Renal cortex interstitium (tissue), 11 donors: Measurements from ENCODE around the gene TMEM132C. TPM values are rescaled to one million over a fixed set of nuclear protein-coding genes. Genes with fewer than 3 reads are reported as not detected.

Experiments
- DNase-seq, 11 donors: peaks; one replicate each; pipeline ENCODE4 v3.0.0-alpha.2; 2013; ENCODE audit warnings: low read depth in 9 of 11, low spot score in 4 of 11; ENCODE audit errors: extremely low read depth in 1 of 11
- polyA plus RNA-seq, 3 donors: library from polyadenylated mRNA; unstranded; fragments of 120-200 nt; gene quantifications; one replicate each; pipeline ENCODE4 v1.2.1, GENCODE V29; 2013; ENCODE audit not compliant: insufficient read length in 3 of 3

The TMEM132C gene
- polyA plus RNA-seq, 3 donors = 1.5 to 2.8 (median 1.8) TPM

DNA sequence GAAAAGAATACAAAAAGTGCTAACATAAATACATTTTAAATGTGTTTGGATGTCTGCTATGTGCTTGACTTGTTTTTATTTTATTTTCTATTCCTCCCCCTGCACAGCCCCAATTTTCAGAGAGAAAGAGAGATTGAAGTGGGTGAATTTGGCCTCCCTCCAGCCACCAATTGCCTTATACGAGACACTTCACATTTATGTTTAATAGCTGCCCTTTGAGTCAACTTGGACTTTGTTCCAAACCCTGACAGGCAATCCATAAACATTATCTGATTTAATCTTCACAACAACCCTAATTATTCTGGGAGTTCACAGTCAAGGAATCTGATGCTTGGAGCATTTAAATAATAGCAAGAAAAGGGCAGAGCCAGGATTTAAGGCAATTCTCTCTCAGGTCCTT is 395.1 kb downstream of the TMEM132C start:
- DNase-seq = peak in 8 of 11 donors; percentile 21 to 50 (median 30)

DNA sequence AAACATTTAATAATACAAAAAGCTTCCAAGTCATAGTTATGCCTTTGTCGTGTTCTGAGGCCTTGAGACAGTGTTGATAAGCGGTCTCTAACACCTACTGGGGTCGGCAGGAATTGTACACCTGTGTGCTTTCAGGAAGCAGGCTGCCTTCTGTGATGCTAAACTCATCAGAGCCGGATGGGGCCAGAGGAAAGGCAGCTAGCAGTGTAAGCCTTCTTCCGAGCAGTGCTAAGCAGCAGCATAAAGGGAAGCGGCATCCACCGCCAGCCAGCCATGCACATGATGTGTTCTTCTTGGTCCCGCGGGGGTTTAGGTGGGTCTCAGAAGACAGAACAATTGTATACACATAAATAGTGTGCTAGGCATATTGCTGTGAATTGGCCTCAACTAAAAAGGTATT is 397.5 kb downstream of the TMEM132C start:
- DNase-seq = no peak

DNA sequence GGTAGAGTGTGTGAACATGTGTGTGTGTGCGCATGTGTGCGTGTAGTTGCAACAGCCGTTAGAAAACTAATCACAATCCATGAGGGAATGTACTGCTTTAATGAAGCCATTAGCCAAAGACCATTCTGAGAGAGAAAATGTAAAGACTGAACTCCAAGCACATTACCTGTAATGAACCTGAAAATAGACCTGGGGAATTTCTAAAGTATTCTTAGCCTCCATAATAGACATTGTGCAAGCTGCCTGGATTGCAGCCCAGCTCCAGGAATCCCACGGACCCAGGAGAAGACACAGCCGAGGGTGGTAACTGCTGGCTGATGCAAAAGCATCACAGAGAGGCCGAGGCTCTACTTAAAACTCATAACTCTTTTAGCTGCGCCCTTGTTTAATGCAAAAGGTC is 400.2 kb downstream of the TMEM132C start:
- no peak for DNase-seq

DNA sequence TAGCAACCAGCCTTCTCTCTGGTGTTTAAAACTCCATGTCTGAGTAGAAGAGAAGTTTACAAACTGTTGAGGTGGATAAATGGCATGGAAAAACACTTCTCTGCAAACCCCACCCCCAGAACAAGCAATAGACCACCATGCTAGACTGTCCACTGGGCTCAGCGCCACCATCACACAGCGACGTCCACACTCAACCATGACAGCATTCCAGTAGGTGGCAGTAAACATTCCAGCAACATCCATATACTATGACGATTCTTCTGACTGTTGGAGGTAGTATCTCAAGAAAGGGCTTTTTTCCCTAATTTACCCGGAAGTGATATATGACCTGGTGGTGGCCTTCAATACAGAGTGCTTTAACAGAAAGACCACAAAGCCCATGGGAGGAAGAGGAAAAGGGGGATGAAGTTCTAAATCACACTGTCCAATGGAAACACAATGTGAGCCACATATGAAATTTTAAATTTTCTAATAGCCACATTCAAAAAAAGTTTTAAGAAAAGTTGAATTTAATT is 404.6 kb downstream of the TMEM132C start:
- no peak for DNase-seq

DNA sequence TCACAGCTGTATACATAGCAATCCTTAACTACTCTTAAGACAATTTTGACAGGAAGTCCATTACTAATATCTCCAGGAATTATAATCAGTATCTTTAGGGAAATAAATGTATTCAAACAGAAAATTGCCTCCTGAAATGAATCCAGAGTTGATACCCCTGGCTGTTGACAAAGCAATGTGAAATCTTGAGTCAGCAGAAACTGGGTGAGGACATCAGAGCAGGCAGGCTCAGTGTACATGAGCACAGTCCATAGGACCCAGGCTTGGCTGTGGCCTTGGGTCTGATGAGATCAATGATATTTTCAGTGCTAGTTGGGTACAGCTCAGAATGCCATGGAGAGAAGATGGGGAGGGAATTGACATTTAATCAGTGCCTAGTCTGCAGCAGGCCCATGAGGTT is 405.5 kb downstream of the TMEM132C start:
- no peak for DNase-seq

DNA sequence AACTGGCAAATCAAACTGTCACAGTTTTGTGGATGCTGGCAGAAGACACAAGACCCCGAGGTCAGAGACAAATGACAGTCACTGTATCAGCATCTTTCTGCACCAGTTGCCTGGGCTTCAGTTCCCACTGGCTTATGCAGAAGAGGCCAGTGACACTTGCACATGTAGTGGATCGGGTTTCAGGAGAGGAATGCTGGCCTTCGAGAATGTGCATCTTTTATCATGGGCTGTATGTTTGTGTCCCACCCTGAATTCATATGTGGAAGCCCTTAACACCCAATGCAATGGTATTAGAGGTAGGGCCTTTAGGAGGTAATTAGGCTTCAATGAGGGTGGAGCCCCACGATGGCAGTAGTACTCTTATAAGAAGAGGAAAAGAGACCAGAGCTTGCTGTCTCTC is 405.9 kb downstream of the TMEM132C start:
- DNase-seq = no peak

DNA sequence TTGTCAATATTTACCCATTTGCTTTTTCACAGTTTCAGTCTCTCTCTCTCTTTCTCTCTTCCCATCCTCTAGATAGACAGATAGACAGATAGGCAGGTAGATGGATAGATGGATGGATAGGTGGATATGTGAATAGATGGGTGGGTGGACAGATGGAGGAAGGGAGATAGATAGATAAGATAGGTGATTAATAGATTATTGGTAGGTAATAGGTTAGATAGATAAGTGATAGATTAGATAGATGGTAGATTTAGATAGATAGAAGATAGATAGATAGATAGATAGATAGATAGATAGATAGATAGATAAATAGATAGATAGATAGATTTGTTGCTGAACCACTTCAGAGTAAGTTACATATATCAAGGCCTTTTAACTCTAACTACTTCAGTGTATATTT is 408.6 kb downstream of the TMEM132C start:
- no peak for DNase-seq

DNA sequence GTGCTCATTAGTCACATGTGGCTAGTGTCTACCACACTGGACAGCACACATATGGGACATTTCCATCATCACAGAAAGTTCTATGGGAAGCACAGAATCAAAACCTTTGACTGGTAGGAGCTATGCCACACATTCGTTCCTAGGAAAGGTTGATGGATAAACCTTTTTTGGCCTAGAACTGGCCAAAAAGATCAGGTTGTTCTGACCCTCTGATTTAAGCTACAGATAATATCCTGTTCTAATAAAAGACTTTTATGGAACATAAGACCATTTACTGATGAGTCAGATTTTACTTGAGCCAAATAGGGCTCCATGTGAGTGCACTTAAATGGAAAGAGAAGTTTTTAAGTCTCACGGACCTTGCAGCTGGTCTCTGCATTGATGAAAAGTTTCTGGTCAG is 413.6 kb downstream of the TMEM132C start:
- DNase-seq = no peak

DNA sequence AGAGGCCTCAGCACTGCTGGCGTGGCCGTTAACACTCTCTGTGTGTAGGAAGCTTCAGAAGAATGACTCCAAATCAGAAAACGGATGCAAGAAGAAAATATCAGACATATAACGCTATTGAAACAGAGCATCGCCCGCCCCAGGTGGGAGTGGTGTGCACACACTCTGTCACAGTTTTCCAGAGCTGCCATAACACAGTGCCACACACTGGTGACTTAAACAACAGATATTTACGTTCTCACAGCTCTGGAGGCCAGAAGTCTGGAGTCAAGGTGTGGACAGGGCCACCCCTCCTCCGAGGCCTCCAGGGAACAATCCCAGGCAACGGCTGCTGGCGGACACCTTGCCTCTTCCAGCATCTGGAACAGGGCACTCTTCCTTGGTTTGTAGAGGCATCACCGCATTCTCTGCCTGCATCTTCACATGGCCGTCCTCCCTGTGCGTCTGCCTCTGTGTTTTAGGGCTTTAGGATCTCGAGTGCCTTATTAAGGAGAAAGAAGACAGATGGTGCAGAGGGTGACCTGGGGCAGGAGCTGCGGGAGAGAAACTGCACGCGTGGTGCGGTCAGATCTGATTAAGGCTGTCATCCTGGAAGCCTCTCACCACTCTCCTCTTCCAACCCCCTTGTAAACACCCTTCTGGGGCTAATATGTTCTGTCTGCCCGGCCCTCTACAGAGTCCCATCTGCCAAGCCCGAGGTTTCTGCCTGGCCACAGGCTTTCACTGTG is 415.7 kb downstream of the TMEM132C start:
- DNase-seq = no peak

DNA sequence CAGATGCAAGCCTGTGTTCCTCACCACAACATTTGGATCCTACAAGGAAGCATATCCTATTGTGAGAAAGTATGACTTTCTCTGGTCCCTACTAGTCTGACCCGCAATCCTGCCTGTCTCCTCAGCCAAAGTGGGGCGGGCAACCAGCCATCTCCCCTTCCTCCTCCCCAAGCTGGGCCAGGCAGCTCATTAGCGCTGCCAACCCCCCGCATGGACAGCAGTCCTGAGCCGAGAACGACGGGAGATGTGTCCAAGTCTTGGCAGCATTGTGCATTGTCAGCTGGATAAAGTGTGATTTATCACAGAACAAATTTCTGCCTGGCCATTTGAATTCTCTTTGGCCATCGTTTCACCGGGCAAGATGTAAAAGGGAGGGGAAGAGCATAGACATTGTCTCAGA is 417.4 kb downstream of the TMEM132C start:
- no peak for DNase-seq

DNA sequence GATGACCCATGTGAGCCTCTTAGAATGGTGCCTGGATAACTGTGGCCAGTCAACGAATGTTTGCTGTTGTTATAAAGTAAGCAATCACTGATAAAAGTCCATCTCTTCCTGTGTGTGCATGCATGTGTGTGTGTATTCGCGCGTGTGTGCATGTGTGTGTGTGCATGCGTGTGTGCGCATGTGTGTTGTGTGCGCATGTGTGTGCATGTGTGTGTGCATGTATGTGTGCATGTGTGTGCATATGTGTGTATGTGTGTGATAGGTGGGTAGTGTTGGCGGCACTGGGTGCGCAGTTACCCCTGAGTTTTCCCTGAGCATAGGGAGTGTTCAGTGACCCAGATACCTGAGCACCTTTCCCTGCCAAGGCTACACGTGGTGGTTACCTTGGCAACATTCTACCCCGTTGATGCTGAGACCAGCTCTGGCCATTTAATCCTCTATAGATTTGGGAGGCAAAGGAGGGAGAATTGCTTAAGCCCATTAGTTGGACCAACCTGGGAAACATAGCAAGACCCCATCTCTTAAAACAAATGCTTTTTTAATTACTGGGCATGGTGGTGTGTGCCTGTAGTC is 419.0 kb downstream of the TMEM132C start:
- DNase-seq = no peak

DNA sequence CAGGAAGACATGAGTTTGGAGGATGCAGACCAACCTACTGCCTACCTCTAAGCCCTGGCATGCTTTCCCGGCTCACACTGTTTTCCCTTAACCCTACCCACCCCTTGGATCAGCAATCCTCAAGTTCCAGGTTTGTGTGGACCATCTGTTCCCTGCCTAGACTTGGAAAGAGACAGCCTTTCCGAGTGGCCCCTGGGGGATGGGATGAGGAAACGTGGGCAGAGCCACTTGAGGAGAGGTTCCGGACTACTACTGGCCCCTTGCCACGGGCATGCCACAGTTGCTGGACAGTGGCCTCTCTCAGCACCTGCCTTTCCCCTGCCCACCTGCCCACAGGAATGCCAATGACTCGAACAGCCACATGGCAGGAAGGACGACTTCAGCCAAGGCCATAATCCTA is 420.9 kb downstream of the TMEM132C start:
- no peak for DNase-seq

DNA sequence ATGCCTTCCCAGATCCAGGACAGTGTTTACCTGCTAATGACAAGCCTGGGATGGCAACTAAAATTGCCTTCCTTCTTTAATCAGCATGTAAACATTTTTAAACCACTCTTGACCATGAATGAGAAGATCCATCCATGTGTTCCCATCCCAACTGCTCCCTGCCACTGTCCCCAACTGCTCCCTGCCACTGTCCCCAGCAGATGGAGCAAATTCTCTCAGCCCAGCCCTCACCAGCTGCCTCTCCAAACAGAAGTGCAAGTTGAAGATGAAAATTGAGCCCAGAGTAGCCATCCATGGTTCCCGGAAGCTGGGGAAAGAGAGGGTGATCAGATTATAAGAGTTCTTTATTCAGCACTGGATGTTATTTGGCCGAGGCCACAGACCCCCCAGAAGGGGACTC is 423.7 kb downstream of the TMEM132C start:
- DNase-seq = no peak

DNA sequence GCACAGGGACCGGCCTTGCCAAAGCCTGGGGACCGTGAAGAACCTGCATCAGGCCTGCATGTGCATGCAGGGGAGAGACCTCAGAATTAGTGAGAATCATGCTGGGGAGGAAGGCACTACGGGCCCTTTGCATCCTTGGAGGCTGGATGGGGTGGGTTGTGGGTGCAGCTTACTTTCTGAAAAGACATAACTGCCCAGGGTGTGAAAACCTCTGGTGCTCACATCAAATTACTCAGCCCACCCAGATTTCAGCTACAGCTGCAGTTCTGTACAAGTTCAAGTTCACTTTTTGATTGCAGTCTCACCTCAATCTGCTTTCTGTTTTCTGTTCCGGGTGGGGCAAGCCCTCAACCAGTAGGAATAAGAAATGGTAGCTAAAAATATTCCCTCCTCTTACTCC is 426.1 kb downstream of the TMEM132C start:
- no peak for DNase-seq

DNA sequence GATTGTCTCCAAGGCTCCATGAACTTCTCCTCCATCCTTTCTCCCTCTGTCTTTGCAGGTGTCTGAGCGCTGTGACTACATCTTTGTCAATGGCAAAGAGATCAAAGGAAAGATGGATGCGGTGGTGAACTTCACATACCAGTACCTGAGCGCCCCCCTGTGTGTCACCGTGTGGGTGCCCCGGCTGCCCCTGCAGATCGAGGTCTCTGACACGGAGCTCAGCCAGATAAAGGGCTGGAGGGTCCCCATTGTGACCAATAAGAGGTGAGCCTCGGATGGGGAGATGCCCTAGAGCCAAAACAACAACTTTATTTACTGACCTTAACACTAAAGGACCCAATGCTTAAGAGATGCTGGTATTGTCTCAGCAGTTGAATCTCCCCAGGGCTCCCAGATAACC is 426.8 kb downstream of the TMEM132C start:
- DNase-seq = no peak

DNA sequence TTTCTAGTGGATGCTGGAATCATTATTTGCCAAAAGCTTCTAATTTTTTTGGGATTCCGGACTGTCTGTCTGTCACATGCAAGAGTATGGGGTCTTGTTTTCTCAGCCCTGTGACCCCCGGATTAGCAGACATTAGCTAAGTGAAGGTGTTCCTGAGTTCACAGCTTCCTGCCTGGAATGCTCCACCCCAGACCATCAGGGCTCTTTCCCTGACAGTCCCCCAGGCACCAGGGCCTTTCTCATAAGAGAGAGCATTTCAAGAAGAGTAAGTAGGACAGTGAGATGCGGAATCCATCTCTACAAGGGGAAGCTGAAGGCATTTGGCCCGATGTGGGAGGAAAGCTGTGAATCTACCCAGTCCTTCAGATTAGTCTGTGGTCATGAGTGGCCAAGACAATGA is 427.5 kb downstream of the TMEM132C start:
- no peak for DNase-seq

DNA sequence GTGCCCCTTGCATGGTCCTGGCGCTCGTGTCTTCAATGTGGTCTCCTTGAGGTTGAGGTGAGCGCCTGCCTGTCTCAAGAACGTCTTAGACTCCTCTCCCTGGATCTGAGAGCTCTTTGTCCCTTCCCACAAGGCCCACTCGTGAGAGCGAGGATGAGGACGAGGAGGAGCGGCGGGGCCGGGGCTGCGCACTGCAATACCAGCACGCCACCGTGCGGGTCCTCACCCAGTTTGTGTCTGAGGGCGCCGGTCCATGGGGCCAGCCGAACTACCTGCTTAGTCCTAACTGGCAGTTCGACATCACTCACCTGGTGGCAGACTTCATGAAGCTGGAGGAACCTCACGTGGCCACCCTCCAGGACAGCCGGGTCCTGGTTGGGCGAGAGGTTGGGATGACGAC is 428.7 kb downstream of the TMEM132C start:
- DNase-seq = no peak

DNA sequence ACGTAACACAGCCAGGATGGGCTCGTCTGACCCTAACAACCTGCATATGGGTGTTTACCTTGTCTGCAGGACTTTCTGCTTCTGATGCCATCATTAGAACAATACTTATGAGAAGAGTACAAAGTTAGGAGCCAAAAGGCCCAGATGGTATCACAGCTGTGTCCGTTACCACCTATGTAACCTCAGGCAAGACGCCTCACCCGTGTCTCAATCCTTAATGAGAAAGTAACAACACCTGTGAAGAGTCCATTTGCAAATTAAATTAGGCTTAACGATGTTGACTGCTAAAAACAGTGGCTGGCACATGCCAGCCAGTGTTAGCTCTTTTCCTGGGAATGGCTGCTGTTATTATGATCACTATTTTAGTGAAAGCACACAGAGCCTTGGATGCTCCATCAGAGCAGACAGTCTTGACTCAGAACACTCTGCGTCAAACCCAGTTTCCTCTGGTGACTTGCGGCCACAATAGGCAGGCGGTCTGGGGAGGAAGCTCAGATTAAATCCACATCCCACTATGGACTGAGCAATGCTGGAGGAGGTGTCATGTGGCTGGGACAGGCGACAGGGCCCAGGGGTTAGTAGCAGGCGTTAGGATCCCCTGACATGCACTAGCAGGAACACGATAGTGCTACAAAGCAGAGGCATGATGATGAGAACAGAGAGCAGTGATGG is 431.5 kb downstream of the TMEM132C start:
- no peak for DNase-seq

DNA sequence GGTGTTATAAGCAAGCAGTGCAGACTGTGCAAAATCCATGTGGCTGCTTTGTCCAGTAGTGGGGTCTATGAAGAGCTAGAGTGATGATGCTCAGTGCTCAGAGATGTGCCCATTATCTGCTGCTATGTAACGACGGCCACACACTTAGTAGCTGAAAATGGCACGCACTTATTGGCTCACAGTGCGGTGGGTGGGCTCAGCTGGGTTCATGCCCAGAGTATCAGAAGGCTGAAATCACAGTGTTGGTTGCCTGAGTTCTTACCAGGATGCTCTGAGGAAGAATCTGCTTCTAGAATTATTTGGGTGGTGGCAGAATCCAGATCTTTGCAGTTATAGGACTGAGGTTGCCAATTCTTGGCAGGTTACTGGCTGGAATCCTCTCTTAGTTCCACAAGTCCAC is 432.1 kb downstream of the TMEM132C start:
- DNase-seq = no peak

DNA sequence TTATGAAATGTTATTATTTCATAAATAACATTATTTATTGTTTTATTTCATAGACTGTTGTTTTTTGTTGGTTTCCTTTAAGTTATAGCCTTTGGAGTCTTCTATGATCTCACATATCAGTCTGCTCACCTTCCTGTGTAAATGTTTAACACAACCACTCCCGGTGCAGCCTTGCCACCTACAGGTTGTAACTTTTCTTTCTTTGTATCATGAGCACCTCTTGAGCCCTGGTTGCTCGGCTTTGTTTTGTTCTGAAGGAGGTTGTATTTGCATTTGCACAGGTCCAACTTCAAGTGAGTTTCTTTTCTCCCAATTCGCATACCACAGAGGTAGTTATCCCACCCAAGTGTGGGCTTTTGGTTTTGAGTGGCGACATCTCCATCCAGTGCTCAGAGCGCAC is 435.4 kb downstream of the TMEM132C start:
- DNase-seq = no peak
